GM18499 (cell line): Measurements from ENCODE around the gene APOL5.

Source experiments
- ATAC-seq: cut with Tn5 transposase; IDR thresholded peaks from one replicate; pipeline ENCODE4 v1.9.1; 2021; ENCODE audit warnings: moderate number of reproducible peaks; ENCODE audit not compliant: insufficient read depth, unreplicated experiment

APOL5 gene

DNA sequence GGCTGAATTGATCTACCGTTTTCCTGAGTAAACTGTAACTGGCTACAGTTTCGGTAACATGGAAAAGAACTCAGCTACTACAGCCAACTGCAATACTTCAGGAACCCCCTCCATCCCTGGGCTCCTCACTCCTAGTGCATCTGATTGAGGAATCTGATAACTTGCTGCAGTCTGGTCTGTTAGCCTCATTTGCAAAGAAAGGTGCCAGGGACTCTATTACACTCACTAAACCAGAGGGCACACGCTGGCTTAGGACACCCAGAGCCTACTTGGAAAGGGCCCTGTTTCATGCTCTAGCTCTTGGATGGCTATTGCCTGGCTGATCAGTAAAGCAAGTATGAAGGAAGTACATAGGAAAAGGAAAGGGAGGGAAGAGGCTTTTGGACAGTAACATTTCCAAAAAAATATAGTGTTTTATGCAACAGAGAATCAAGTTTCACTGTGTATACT is 22.3 kb downstream of the APOL5 start:
- no peak for ATAC-seq

DNA sequence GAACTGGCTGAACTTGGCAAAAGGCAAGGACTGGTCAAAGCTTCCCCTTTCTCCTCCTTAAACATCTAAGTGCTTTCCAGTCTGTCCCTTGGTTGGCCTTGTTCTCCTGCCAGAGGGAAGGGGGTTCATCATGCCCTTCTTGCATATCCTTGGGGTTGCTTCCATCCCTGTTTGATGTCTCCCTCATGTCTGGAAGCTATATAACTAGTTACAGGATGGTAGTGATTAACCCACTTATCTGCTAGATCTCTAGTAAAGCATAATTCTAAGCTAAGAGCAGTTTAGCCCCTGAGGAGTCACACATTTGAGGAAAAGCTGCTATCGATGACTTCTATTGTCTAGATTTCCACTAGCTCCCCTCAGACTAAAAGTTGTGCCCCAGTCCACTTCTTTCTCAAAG is 22.9 kb downstream of the APOL5 start:
- no peak for ATAC-seq

DNA sequence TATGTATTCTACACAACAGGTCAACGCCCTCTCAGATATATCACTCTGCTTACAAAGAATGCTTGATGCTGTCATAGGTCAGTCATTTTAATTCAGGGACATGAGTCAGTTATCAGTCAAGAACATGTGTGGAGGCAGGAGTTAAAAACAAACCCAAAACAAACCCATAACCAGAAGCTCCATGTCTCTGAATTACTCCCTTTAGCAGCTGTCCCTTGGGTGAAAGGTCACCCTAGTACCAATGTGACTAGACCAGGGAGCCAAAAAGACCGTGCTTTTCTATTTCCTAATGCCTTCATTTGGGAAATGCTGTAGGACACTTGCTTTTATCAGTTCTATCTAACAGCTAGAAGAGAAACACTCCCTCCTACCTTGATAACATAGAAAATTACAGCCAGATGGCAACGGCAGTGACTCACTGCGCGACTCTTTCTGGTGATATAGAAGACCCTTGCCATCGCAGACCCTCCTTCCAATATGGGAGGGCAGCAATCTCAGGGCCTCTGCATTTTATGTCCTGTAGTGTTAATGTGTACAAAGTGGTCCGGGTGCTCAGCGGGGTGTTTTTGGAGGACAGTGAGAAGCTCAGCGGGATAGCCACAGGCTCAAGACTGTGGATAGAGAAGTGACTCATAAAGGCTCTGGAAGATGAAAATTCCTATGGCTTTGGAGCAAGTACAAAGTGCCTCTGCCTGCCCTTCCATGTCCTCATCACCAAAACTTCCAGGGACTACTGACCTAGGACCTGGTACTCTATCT is 24.8 kb downstream of the APOL5 start:
- no peak for ATAC-seq

DNA sequence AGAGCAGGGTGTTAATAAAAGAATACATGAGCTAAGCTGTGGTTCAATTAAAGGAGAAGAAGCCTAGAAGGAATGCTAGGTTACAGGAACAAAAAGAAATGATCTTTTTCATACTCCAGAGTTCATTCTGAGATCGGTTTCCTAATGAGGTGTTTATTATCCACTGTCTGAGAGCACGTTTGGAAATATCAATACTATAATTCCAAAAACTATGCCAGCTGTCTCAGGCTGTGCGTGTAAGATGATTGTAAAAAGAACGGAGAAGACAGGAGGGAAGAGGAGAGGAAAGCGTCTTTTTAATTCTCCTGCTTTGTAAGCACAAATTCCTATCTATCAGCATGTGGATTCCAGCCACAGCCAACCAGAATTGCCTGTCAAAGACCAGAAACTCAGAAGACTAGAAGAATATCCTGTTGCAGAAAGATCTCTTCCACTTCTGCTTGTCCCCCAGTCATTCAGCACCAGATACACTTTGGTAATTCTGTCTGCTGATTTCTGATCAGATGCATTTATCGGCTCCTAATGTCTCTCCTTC is 25.7 kb downstream of the APOL5 start:
- no peak for ATAC-seq

DNA sequence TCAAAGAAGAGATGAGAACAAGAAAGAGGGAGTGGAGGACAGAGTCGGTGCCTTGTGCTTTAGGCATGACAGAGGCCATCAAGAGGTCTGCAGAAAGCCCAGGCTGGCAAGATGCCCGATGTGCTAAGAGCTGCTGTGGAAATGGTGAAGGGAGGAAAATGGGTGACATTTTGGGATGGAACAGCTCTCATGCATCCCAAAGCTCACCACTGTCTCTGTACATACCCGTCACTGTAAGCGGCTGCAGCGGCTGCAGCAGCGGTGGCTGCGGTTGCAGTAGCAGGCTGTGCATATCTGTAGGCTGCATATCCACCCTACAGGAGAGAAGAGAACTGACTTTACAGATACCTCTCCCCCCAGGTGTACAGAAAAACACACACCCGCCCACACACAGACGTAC is 28.6 kb downstream of the APOL5 start:
- ATAC-seq, result no peak

DNA sequence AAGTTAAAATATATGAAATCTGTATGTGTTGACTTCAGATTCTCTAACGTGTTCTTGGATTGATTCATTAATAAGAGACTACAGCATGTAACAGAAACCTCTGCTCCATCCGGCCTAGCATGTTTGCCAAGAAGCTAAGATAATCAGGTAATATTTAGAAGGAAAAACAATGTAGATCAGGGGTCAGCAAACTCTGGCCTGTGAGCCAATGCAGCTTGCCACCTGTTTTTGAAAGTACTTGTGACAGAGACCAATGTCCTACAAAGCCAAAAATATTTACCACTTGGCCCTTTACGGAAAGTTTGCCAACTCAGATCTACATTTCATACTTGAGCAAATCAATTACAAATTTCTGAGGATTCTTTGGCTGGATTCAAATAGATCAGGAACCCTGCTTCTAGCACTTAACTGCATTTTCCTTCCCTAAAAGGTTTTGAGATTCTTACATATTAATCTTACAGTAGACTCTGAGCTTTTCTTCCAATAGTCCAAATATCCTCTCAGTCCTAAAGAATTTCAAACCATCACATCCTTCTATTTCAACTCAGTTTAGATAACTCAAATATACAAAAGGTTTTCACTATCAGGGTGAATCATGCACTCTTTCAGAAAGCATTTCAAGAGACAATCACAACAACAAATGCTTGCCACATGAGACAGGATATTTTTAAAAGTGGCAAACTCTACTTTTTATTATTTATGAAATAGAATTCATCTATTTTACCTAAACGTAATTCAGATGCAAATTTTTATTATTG is 29.5 kb downstream of the APOL5 start:
- ATAC-seq, result no peak

DNA sequence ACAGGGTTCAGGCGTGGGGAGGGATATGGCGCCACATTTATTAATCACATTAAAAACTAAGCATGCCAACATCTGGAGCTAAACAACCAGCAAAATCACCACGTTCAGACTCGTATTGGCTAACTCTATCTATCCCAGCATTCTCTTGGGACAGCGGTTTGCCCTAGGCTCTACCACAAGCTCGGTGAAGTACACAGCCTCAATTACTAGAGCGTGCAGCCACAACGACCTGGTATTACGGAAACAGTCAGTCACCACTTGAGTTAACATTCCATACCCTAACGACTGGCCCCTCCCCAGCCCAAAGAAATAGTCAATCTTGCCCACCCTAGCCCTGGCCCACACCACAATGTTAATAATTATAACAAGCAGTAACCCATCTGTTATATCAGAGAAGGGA is 32.1 kb downstream of the APOL5 start:
- ATAC-seq, result no peak

DNA sequence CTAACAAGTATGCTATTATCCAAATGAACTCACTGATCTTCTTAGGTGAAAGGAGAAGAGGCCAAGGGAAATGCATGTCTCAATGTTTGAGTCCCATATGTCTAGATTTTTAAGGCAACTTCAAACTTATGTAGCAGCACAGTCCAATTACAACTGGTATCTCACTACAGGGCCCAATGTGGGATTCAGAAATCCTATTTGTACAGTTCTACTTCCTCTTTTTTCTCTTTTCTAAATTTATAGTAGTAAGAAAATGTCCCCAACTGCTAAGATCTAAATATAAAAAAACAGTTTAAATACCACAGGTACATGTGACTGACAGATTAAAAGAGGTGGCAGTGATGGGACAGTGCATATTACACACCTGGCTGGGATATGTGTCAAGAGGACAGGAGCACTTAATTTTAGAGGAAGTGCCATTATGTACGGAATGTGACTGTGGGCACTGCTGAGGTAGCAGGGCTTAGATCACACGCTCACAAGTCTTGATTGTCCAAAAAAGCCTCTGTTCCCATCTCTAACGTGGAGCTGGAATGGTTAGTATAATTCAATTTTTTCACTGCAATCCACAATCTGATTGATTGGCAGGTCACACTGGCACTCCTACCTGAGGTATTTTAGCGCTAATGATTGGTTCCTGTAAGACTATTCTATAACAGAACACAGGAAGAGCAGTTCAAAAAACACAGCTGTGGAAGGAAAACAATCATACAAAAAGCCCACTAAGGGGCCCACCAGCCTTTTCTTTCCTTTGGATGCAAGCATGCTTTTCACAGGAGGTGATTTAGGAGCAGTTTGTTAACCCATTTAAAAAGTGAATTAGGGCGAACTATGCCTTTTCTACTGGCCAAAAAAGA is 34.6 kb downstream of the APOL5 start:
- no peak for ATAC-seq

DNA sequence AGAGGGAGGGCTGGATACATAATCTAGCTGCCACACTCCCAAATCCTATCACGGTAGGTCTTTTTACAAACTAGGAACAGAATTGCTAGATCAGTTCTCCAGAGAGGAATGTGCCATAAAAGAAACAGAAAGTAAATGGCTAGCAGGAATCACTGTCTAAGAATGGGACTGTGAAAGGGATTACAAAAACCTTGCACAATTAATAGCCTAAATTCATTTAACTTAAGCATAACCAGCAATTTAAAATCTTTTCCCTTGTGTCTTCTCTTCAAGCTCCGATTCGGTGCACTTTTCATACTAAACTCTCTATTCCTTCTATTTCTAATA is 35.2 kb downstream of the APOL5 start:
- ATAC-seq, result no peak

DNA sequence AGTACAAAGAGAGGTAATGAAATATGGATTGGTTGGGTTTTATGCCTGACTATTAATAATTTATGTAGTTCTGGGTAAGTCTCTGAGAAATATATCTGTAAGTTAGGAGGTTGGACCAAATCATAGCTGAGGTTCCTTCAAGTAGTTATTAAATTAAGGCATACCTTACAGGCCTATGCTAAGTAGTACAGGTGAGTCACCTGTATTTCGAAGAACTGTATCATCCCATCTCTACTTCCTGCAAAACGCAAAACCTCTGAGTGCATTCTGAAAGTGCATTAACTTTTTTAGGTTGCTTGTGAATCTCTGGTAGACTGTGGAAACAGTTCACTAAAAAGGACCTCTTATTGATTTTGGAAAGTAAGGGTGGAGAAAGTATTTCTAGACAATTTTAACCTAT is 37.1 kb downstream of the APOL5 start:
- ATAC-seq, result no peak

DNA sequence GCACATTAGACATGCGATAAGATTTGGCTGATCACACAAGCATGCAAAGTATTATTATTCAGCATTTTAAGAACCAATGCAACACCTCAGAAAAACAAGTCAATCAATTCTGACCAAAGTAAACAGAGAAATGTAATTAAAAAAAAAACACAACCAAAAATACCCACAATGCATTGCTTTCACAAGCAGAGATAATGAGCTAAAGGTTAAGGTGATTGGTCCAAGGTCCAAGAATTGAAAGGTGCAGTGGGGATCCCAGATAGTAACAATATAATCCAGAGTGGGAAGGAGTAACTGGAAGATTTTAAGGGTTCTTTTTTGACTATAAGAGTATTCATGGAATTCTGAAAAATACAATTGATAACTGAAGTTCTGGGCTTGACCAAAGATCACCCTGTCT is 39.0 kb downstream of the APOL5 start:
- no peak for ATAC-seq

DNA sequence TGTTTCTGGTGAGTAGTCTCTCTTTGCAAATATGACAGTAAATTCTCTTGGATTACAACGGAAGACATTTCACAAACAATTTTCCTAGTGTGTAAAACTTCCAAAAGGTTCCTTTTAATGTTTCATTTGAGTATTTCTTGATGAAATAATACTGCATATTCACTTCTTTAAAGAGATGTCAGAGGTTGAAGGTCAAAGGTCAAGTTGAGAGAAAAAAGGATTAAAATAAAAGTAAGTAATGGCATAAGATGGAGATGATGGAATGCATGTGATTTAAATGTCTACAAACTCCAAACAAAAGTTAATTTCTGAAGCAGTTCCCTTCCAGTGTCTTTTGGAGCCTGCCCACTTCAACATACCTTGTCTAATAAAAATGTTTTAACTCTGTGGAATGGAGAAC is 40.7 kb downstream of the APOL5 start:
- no peak for ATAC-seq

DNA sequence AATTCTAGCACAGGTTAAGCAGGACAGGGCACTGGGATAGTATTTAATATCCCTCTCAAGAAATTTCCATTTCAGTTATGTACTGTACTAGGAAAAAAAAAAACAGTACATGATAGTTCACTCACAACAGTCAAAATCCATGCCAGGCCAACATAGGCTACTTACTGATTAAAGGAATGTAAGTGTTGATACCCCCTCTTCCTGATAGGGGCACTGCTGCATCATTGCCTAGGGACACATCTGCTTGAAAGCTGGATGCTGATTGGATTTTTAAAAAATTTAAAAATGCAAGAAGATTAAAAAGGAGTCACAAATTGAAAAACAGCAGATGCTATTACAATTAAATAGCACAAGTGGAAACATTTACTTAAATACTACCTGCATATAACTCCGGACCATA is 43.4 kb downstream of the APOL5 start:
- ATAC-seq, result no peak

DNA sequence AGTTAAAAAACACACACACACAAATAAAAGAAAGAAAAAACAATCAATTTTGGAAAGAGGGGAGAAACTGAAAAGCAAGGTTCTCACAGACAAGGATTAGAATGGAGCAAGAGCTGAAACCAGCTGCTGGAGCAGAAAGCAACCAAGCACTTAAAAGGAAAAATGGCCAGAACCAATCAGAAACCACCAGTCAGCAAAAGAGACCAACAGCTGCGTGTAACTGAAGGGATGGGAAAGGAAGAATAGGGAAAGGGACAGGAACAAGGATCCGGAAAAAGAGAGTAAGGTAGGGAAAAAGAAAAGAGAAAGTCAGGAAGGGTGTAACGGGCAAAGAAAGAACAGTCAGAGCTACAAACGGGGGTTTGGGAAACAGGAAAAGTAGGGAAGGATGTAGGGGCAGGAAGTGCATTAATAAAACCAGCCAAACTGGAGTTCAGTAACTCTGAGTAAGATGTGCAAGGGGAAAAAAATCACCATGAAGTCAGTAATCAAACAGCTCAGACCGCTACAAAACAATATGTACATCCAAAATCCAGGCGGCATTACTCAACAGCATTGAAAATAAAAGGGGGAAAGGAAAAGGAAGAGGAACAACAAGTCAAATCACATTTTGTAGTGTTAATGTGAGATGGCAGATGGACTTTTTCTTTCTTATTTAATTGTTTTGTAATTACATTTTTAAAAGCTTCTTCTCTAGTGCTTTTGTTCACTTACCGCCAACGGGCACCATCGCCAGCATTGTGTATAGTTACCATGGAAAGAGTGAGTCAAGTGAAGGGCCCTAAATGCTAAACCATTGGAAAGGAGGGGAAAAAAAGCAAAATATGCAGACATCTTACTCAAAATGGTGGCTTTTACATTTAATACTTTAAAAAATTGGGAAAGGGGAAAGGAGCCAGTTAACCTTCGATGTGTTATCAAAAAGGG is 49.2 kb downstream of the APOL5 start:
- no peak for ATAC-seq

DNA sequence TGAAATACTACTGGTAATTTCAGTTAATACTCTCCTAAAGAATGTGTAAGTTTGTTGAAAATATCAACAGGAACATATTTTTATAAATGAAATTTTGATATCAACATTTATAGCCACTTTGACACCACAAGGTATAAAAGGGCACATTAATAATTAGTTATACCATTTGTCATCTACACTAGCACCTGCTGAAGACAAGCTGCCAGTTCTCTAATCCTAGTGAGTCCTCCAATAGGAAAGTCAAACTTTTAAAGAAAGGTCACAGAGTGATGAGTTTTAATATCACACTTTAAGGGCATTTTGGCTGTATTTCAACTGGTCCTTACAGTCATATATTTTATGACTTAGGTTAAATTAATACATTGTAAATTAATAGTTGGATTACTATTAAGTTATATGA is 52.3 kb downstream of the APOL5 start:
- no peak for ATAC-seq

DNA sequence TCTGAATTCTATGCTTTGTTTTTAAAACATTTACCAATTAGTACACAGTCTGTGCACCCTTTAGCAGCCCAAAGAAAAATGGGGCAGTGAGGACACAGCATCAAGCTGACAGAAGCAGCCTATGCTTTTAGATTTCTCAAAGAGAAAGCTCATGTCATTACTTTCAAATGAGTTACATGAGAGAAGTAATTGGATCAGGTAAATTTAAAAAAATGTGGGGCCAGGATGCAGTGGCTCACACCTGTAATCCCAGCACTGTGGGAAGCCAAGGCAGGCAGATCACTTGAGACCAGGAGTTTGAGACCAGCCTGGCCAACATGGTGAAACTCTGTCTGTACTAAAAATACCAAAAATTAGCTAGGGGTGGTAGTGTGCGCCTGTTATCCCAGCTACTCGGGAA is 57.7 kb downstream of the APOL5 start:
- no peak for ATAC-seq

DNA sequence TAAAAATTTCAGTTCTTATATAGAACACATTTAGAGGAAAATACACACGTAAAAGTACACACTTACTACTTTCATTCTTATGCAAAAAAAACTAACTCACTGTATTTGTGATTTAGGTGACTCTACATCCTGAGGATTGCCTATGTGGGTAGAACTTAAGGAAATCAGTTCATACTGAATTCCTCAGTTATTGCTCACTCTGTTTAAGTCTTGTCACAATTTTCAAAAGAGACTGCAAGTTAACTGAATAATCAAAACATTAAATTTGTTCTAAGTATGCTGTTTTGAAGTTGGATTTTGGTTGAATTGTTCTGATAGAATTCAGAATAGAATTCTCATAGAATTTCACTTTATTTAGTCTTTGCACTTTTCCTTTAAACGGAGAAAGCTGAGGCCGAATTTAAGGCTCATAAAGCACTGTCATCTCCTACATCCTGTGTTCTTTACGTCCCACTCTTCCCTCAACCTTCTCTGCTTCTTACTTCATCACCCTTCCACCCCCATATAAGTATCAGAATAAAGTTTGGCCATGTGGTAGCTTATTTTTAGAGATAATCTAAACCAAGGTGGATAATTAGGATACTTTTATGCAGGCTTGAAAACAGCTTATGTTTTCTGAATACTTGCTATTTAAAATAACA is 59.8 kb downstream of the APOL5 start:
- no peak for ATAC-seq
